GM19035 (cell line): Measurements from ENCODE around the gene PLSCR5.
A peak's percentile ranks its signal among the peaks of the same experiment; 100 is the strongest.

Experiments
- ATAC-seq: cut with Tn5 transposase; IDR thresholded peaks from one replicate; pipeline ENCODE4 v1.9.1; 2021; ENCODE audit not compliant: unreplicated experiment

PLSCR5 gene

GRCh38 chr3:146544929-146545528 is 60.1 kb downstream of the PLSCR5 start:
- ATAC-seq, result peak; percentile 13

GRCh38 chr3:146544002-146544928 is 60.9 kb downstream of the PLSCR5 start, which contains the start of gene PLSCR1:
Gene PLSCR1 (minus strand): TSS chr3:146544607. CDS start chr3:146536552, 8,055 bp downstream.
- peak; percentile 91 for ATAC-seq

- ATAC-seq, result peak; percentile 23
Measured at GRCh38 chr3:146543461-146544001, 61.6 kb downstream of the PLSCR5 start.

DNA sequence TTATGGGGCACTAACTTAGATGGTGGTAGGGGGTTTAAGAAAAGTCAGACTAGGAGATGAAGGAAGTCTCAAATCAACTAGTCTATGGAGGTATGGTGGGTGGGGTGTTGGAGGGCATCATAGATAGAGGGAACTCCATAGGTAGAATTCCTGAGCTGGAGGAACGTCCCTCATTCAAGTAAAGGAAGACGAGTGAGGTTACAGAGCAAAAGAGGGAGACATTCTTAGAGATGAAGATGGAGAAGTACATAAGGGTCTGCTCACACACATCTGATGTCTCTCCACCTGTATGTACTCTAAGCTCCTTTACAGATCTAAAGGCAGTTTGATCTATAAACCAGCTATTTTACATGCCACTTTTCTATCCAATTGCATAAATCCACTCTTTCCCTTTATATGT is 62.2 kb downstream of the PLSCR5 start:
- ATAC-seq, result no peak

DNA sequence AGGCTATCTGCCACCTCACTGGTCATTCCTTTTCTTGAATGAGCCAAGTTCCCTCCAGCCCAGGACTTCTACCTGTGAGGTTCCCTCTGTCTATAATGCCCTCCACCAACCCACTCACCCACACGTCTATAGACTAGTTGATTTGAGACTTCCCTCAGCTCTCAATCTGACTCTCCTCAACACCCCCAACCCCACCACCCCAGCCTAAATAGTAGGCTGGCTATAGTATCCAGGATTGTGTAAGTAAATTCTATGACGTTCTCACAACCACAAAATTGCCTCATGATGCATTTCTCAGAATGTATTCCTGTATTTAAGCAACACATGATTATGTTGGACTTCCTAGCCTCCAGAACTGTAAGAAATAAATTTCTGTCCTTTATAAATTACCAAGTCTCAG is 63.0 kb downstream of the PLSCR5 start:
- no peak for ATAC-seq

DNA sequence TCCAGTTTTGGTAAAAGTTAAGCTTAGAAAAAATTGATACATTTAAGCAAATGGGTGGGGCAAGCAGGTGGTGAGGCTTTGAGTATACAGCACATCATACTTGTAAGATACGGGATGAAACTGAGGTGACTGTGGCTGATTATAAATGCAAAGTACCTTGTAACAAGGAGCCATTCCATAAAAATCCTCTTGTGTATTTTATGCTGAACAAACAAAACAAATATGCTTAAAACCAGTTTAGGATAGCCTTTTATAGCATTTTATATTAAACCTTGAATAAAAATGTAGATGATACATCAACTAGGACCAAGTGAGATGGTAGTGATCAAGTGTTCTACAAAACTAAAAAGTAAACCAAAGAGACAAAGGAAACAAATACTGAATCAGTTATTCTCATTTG is 64.2 kb downstream of the PLSCR5 start:
- ATAC-seq, result no peak

- no peak for ATAC-seq
Measured at GRCh38 chr3:146540236-146540635, 64.9 kb downstream of the PLSCR5 start.

GRCh38 chr3:146539315-146539714 is 65.8 kb downstream of the PLSCR5 start:
- no peak for ATAC-seq

DNA sequence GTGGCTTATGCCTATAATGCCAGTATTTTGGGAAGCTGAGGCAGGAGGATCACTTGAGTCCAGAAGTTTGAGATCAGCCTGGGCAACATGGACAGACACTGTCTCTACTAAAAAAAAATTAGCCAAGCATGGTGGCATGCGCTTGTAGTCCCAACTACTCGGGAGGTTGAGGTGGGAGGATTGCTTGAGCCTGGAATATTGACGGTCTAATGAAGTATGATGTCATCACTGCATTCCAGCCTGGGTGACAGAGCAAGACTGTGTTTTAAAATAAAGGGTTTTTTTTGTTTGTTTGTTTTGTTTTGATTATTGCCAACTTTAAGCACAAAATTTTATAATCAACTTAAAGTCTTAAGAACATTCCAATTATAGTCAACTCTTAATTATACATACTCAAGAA is 67.5 kb downstream of the PLSCR5 start:
- ATAC-seq, result no peak

GRCh38 chr3:146536681-146537080 is 68.5 kb downstream of the PLSCR5 start:
- ATAC-seq, result no peak
